GM10266 (cell line): ENCODE results near the gene TPT1.
A peak's percentile ranks its signal among the peaks of the same experiment; 100 is the strongest.

ENCODE experiments used
- DNase-seq: peaks from one replicate; pipeline ENCODE4 v3.0.0; 2012; ENCODE audit errors: extremely low spot score
- TF ChIP-seq, protein P1 (sequence below): IDR thresholded peaks from 2 replicates; pipeline ENCODE4 v1.5.1; 2012; ENCODE audit warnings: mild to moderate bottlenecking, low read depth; ENCODE audit not compliant: control insufficient read depth, insufficient read depth; ENCODE audit errors: missing control alignments

The TPT1 gene

DNA sequence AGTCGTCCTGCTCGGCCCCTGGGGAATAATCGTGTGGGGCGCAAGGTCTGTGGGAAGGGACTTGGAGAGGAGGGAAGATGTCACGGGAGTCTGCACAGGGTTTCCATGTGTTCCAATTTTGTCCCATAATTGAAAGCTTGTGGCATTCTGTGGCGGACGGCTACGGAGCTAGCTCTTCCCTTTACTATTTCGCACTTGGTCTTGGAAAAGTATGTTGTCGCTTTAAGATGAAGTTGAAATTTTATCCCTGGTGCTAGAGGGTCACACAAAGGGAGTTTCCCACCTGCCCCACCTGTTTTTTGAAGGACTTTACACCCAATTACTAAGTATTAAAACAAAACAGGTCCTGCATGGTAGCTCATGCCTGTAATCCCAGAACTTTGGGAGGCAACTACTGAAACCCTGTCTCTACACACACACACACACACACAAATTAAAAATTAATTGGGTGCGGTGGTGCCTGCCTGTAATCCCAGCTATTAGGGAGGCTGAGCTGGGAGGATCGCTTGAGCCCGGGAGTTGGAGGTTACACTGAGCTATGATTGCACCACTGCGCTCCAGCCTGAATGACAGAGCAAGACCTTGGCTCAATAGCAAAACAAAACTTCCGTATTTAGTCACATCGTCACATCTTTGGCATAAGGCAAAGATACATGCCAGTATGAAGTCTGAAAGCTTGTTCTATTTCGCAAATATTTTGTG, 967 bp upstream of the TPT1 start:
- TF ChIP-seq, protein P1, sequence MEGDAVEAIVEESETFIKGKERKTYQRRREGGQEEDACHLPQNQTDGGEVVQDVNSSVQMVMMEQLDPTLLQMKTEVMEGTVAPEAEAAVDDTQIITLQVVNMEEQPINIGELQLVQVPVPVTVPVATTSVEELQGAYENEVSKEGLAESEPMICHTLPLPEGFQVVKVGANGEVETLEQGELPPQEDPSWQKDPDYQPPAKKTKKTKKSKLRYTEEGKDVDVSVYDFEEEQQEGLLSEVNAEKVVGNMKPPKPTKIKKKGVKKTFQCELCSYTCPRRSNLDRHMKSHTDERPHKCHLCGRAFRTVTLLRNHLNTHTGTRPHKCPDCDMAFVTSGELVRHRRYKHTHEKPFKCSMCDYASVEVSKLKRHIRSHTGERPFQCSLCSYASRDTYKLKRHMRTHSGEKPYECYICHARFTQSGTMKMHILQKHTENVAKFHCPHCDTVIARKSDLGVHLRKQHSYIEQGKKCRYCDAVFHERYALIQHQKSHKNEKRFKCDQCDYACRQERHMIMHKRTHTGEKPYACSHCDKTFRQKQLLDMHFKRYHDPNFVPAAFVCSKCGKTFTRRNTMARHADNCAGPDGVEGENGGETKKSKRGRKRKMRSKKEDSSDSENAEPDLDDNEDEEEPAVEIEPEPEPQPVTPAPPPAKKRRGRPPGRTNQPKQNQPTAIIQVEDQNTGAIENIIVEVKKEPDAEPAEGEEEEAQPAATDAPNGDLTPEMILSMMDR: no peak

DNA sequence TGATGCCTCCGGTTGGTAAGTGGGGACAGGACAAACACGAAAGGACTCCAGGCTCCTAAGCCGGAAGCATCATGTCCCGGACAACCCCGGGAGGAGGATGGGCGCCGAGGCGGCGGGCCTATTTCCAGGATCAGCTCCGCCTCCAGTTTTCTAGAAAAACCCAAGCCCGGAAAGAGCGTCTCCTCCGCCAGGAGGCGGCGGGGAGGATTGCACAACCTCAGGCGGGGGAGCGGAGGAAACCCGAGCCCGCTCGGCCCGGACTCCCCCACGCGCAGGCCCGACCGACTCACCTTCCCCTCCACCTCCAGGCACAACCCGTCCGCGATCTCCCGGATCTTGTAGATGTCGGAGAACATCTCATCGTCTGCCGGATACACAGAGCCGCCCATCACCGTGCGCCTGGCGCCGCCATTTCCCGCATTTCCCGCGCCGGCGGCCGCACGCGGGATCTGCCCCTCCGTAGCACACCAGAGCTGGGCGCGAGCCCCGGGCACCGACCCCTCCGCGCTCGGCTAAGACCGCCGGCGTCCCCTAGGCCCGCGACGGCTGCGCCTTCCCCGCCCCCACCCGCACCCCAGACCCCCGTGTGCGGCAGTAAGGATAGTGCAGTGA, 455 bp downstream of the TPT1 start:
- TF ChIP-seq, protein P1: peak; percentile 52
- DNase-seq: peak; percentile 66

More for the DNA sequence above, 967 bp upstream of the TPT1 start:
- DNase-seq: no peak

DNA sequence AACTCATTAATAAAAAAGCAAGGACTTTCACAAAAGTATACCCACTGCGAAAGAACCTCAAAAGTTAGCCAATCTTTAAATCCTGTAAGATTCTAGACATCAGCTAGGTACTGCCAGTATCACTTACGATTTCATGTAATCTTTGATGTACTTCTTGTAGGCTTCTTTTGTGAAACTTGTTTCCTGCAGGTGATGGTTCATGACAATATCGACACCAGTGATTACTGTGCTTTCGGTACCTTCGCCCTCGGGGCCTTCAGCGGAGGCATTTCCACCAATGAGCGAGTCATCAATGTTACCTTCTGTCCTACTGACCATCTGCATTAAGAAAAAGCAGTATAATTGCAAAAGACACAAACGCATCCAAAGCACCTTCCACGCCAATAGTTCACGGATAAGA, 1.1 kb downstream of the TPT1 start:
- TF ChIP-seq, protein P1: no peak
- DNase-seq: no peak

DNA sequence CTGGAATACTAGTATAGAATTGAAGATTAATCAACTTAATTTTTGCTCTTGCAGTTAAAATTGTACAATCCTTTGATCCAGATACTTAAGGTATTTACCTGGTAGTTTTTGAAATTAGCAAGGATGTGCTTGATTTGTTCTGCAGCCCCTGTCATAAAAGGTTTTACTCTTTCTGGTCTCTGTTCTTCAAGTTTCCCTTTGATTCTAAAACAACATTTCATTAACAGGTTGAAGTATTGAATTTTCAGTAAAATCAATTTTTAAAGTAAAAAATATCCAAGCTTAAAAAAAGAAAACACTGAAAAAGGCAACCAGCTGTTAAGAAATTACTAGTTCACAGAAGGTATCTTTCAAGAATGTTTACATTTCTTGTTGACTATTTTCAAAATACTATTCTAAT, 1.6 kb downstream of the TPT1 start:
- TF ChIP-seq, protein P1: no peak
- DNase-seq: no peak

DNA sequence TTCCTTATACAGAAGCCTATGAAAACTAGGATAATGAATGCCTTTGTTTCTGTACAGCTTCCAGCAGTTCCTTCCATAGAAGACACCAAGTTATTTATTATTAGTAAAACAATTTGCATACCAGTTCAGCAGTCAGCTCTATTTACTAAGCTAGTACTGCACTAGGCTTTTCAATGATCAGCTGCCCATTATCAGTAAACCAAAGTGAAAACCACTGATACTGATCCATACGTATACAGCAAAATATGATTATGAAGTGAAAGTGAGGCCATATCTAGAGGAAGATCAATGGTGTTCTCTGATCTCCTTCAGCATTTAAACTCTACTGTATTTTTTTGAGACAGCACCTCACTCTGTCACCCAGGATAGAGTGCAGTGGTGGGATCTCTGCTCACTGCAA, 3.2 kb downstream of the TPT1 start:
- TF ChIP-seq, protein P1: no peak
- no peak for DNase-seq

DNA sequence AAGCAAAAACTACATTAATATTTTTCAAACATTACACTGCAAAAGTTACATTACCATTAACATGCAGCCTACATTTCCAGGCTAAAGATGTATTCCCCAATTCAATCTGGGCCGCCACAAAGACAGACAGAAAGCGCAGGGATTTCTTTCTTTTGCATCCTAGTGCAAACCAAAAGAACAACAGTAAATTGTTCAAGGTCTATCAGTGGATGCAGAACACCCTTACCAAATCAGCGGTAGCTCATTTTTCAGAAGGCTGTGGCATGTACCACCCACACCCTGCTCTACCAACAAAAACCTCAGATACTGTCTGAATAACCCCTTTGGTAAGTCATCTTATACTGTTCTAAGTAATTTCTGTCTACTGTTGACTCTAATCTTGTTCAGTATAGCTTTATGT, 3.6 kb downstream of the TPT1 start:
- TF ChIP-seq, protein P1: no peak
- DNase-seq: no peak
